GM12872 (cell line): Measurements from ENCODE around the gene CRACDL.

Experiments
- CTCF ChIP-seq: IDR thresholded peaks from 3 replicates; pipeline ENCODE4 v1.5.1; 2011; ENCODE audit warnings: low read depth, mild to moderate bottlenecking, low read length, moderate library complexity; ENCODE audit not compliant: insufficient read depth

The CRACDL gene

DNA sequence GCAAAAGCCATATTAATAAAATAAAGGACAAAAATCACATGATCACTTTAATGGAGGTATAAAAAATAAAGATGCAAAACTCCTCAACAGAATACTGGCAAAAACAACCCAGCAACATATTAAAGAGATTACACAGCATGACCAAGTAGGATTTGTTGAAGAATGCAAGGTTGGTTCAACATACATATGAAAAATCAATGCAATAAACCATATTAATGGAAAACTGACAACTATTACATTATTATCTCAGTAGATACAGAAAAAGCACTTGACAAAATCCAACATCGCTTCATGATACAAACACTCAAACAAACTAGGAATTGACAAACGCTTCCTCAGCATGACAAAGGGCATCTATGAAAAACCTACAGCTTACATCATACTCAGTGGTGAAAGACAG is 76.7 kb downstream of the CRACDL start:
- TF ChIP-seq CTCF = no peak

GRCh38 chr2:98857001-98857400 is 79.0 kb downstream of the CRACDL start:
- TF ChIP-seq CTCF = no peak

GRCh38 chr2:98854682-98855081 is 81.3 kb downstream of the CRACDL start:
- no peak for TF ChIP-seq CTCF

DNA sequence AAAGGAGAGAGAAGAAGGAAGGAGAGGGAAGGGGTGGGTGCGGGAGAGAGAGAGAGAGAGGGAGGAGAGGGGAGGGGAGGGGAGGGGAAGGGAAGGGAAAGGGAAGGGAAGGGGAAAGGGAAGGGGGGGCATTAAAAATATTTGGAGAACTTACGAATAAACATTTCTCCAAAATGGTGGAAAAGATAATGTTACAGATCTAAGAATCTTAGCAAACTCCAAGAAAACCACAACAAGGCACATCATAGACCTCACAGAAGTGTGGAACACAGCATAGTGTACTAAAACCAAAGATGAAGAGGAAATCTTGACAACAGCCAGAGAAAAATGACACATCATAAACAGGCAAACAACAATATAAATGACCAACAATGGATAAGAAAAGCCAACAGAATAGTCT is 83.1 kb downstream of the CRACDL start:
- no peak for TF ChIP-seq CTCF

- TF ChIP-seq CTCF = no peak
These were observed 86.0 kb downstream of the CRACDL start for GRCh38 chr2:98850074-98850473.

- TF ChIP-seq CTCF = no peak
These were observed 86.9 kb downstream of the CRACDL start for GRCh38 chr2:98849113-98849512.

- no peak for TF ChIP-seq CTCF
These were observed 88.2 kb downstream of the CRACDL start for GRCh38 chr2:98847853-98848252.

DNA sequence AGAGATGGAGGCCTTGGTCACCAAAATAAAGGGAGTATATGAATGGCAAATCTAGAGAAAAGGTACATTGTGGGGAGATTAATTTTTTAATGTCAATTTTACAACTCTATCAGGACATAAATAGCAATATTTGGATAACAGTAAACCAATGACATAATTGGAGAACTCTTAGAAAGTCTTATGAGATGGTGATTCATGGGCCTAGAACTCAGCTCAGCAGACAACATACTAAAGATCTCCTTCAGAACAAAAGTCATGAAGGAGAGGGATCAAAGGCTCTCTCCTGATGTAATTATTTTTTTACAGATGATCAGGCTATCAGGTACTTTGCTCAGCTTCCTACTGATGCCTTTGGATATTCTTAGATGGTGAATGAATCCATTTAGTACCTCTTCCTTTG is 90.0 kb downstream of the CRACDL start:
- TF ChIP-seq CTCF = no peak
